K562 (cell line): ENCODE results near the gene NOL11. TPM values are rescaled to one million over a fixed set of nuclear protein-coding genes. Genes with fewer than 3 reads are reported as not detected.

Experiments
- BMI1 ChIP-seq: fragments of 150-350 bp; IDR thresholded peaks from 2 replicates; pipeline ENCODE4 v1.6.1; 2014; ENCODE audit warnings: low read length
- ELF1 ChIP-seq: fragments of 200-800 bp; sonication (Bioruptor generic); IDR thresholded peaks from 2 replicates; pipeline ENCODE4 v1.6.1; 2016; ENCODE audit warnings: missing genetic modification characterization, missing compliant biosample characterization
- KAT2B ChIP-seq: IDR thresholded peaks from one replicate; pipeline ENCODE4 v1.6.1; 2012; ENCODE audit warnings: low read depth, mild to moderate bottlenecking, control low read depth, inconsistent platforms, low read length, moderate library complexity
- NEUROD1 ChIP-seq: fragments of 150-350 bp; IDR thresholded peaks from 2 replicates; pipeline ENCODE4 v1.6.1; 2014; ENCODE audit warnings: borderline replicate concordance, low read length, low read depth; ENCODE audit not compliant: partially characterized antibody
- RB1 ChIP-seq: fragments of 450-650 bp; IDR thresholded peaks from 2 replicates; pipeline ENCODE4 v1.6.1; 2017; ENCODE audit warnings: low read depth, mild to moderate bottlenecking
- SMAD1 ChIP-seq: fragments of 150-350 bp; IDR thresholded peaks from 2 replicates; pipeline ENCODE4 v1.6.1; 2014; ENCODE audit warnings: low read length, low read depth; ENCODE audit not compliant: partially characterized antibody
- SMC3 ChIP-seq: conservative IDR thresholded peaks from 2 replicates; pipeline ENCODE4 v1.6.1; 2011; ENCODE audit warnings: low read depth, low read length, improper control_type of control experiment; ENCODE audit not compliant: insufficient read depth
- ZBTB11 ChIP-seq, 3 experiments: fragments of 200-800 bp in 1 of 3; fragments of 250-450 bp in 1 of 3; fragments of 450-650 bp in 1 of 3; sonication (Bioruptor Pico) in 1 of 3; sonication (Bioruptor generic) in 1 of 3; formaldehyde crosslinking in 1 of 3; IDR thresholded peaks; 2 replicates each; pipeline versions ENCODE4 v1.6.1 to v1.8.0; 2016 to 2022; ENCODE audit warnings: mild to moderate bottlenecking in 2 of 3, missing genetic modification characterization in 2 of 3, missing compliant biosample characterization in 1 of 3, moderate library complexity in 1 of 3
- ZBTB40 ChIP-seq, 2 experiments: fragments of 450-650 bp in 1 of 2; sonication (generic) in 1 of 2; formaldehyde crosslinking in 1 of 2; IDR thresholded peaks; 2 replicates each; pipeline versions ENCODE4 v1.7.1 to v1.9.0; 2016 to 2022; ENCODE audit warnings: inconsistent platforms in 1 of 2, mild to moderate bottlenecking in 1 of 2, missing genetic modification reagents in 1 of 2
- ZFP1 ChIP-seq: fragments of 450-650 bp; formaldehyde crosslinking; IDR thresholded peaks from 2 replicates; pipeline ENCODE4 v1.4.0; 2020; ENCODE audit warnings: mild to moderate bottlenecking, mixed read lengths
- ZNF121 ChIP-seq: sonication (generic); formaldehyde crosslinking; conservative IDR thresholded peaks from 2 replicates; pipeline ENCODE4 v1.8.0; 2022; ENCODE audit warnings: missing genetic modification reagents
- polyA plus RNA-seq, 8 experiments: library from polyadenylated mRNA; depleted of rRNA in 4 of 8; stranded (reverse) in 5 of 8; unstranded in 3 of 8; fragments of >200 nt; fragmentation: Nextera tagmentation in 2 of 8; fragmentation: Illumina TruSeq in 1 of 8; extraction: Ambion mirVana in 2 of 8; extraction: Trizol in 1 of 8; gene quantifications; 2 replicates each; pipeline versions ENCODE4 v1.2.1 to v1.2.3, GENCODE V29; 2011 to 2014; ENCODE audit warnings: inconsistent platforms in 1 of 8, missing spikeins in 1 of 8
- total RNA-seq, 7 experiments: library from RNA; depleted of rRNA in 6 of 7; stranded (reverse); fragments of >200 nt in 6 of 7; fragmentation: Illumina TruSeq in 2 of 7; extraction: Trizol in 2 of 7; gene quantifications; 2 replicates each; pipeline versions ENCODE4 v1.2.1 to v1.2.3, GENCODE V29; 2011 to 2021; ENCODE audit warnings: low replicate concordance in 1 of 7

Gene NOL11
- total and polyA plus RNA-seq, 9 of the 15 experiments (the other 6 are each of a cell fraction or from before 2014, with no cell fraction given), result 61.1 to 175 (median 121) TPM

GRCh38 chr17:67750067-67750466 lies 32.3 kb downstream of the NOL11 start (continued):
- no peak for TF ChIP-seq ZBTB11 (CRISPR knock-in tag; IDR thresholded peaks at IDR 0.05)
- TF ChIP-seq BMI1, result no peak
- TF ChIP-seq NEUROD1, result no peak
- no peak for TF ChIP-seq ELF1 (tag)
- no peak for TF ChIP-seq SMAD1
- no peak for TF ChIP-seq ZFP1 (CRISPR knock-in tag)
- TF ChIP-seq ZBTB40 (IDR thresholded peaks at IDR 0.05), result no peak
- no peak for TF ChIP-seq ZBTB40 (CRISPR knock-in tag; IDR thresholded peaks at IDR 0.05)
- no peak for TF ChIP-seq ZNF121
- no peak for TF ChIP-seq RB1
- no peak for TF ChIP-seq KAT2B
- no peak for TF ChIP-seq SMC3
